Measurements from ENCODE around the gene DDX27. TPM values are rescaled to one million over a fixed set of nuclear protein-coding genes. Genes with fewer than 3 reads are reported as not detected.

DDX27 gene
- total RNA-seq, 2 experiments from 2014 or later, result 38.3 to 38.6 TPM

DNA sequence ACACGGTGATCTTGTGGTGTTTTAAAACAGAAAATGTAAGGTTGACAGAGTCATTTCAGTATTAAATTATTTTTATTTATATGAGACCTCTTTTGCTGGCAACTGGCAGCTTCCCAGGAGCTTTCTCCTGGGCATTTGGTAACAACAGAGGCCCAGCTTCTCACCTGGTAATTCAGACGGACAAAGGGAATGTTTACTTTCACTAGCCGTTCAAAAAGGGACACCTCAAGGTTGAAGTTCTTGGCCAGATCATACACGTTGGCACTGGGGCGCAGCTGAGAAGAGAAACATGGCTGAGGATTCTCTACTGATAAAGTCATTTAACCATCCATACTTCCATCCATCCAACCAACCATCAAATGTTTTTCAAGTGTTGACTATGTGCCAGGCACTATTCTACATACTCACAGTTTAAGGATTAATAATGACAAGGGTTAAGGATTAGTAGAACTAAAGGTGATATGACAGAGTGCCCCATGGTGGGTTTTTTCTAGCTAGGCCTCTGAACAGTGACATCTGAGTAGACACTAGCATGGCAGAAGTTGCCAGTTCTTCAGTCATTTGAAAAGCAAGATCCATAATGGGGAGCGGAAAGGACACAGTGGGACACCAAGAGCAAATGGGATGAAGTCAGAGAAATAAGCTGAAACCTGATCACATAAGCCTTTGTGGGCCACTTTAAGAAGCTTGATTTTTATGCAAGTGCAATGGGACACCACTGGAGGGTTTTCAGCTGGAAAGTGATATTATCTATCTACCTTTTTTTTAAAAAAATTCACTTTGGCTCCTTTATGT, 33.5 kb downstream of the DDX27 start:
- Mint-ChIP-seq H3K36me3 (ENCODE audit: low read depth) (peaks cover 76% of the 10 kb centered on the region), H3K9me3 (ENCODE audit: insufficient read depth) (no peaks in the 10 kb centered on the region), H3K27me3 (ENCODE audit: low read depth) (no peaks in the 10 kb centered on the region), H3K4me3 (no peak overlapping the region), H3K4me1 (ENCODE audit: low read depth) (no peaks in the 10 kb centered on the region), H3K27ac (no peak overlapping the region)
- DNase-seq (no peak), ATAC-seq (no peak)
- ChIA-PET CTCF (interaction anchor here (0.9 to 1.1 kb wide), 4 partner anchors 9 to 120 kb away, joined by 3 to 4 read pairs (median 3); no protein-coding TSS in a partner anchor), POLR2A (interaction anchor here (1.0 to 1.4 kb wide), 3 partner anchors 10 to 53 kb away, joined by 3 to 4 read pairs (median 3); no protein-coding TSS in a partner anchor)

DNA sequence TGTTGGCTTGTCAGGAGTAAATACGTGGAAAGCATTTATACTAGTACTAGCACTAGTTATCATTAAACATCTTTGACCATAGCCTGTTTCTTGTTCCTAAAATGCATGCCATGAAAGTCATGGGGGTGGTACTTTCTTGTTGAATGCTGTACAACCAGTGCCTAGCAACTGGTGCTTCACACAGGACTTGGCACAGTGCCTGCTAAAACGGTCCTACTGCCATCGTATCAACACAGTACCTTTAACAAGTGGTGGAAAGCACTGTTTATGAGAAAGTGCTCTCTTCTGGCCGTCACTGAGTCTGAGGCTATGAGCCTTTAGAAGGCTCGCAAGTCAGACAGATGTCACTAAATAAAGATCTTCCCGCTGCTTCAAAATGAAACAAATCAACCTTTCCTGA, 37.0 kb downstream of the DDX27 start:
- CTCF ChIA-PET, result no interaction called here
- POLR2A ChIA-PET, result no interaction called here
- Mint-ChIP-seq H3K36me3 (ENCODE audit: low read depth) (peaks cover 77% of the 10 kb centered on the region), H3K4me1 (ENCODE audit: low read depth) (no peaks in the 10 kb centered on the region), H3K9me3 (ENCODE audit: insufficient read depth) (no peaks in the 10 kb centered on the region), H3K4me3 (no peak overlapping the region), H3K27me3 (ENCODE audit: low read depth) (no peaks in the 10 kb centered on the region), H3K27ac (no peak overlapping the region)
- ATAC-seq, result no peak
- DNase-seq, result no peak

DNA sequence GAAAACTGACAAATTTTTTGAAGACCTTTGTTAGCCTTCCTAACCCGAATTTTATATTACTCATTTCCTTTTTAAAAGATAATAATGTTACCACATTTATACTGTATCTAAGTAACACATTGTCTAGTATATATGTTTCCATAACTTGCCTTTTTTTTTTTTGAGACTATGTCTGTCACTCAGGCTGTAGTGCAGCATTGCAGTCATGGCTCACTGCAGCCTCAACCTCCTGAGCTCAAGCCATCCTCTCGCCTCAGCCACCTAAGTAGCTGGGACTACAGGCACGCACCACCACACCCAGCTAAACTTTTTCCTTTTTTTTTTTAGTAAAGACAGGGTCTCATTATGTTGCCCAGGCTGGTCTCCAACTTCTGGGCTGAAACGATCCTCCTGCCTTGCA, 40.1 kb downstream of the DDX27 start:
- ATAC-seq, result no peak
- H3K4me1 Mint-ChIP-seq (ENCODE audit: low read depth), result no peaks in the 10 kb centered on the region
- DNase-seq, result no peak
- POLR2A ChIA-PET, result no interaction called here
- H3K36me3 Mint-ChIP-seq (ENCODE audit: low read depth), result peaks cover 75% of the 10 kb centered on the region
- no peak overlapping the region for H3K4me3 Mint-ChIP-seq
- H3K27me3 Mint-ChIP-seq (ENCODE audit: low read depth), result no peaks in the 10 kb centered on the region
- CTCF ChIA-PET, result interaction anchor here (1.0 to 1.5 kb wide), 3 partner anchors 8 to 126 kb away, joined by 3 to 5 read pairs (median 3); no protein-coding TSS in a partner anchor
- H3K9me3 Mint-ChIP-seq (ENCODE audit: insufficient read depth), result no peaks in the 10 kb centered on the region
- H3K27ac Mint-ChIP-seq, result no peak overlapping the region

- Mint-ChIP-seq H3K36me3 (ENCODE audit: low read depth) (peaks cover 76% of the 10 kb centered on the region), H3K27ac (no peak overlapping the region), H3K4me3 (no peak overlapping the region), H3K4me1 (ENCODE audit: low read depth) (peaks cover 2% of the 10 kb centered on the region), H3K9me3 (ENCODE audit: insufficient read depth) (no peaks in the 10 kb centered on the region), H3K27me3 (ENCODE audit: low read depth) (no peaks in the 10 kb centered on the region)
- DNase-seq (no peak), ATAC-seq (no peak)
- ChIA-PET POLR2A (interaction anchor here (1.0 kb wide), 1 partner anchor 11 kb away, joined by 3 read pairs; no protein-coding TSS in a partner anchor), CTCF (interaction anchor here (1.0 kb wide), 1 partner anchor 14 kb away, joined by 5 read pairs; no protein-coding TSS in a partner anchor)
Observed at GRCh38 chr20:49259799-49260198, 40.6 kb downstream of the DDX27 start.

DNA sequence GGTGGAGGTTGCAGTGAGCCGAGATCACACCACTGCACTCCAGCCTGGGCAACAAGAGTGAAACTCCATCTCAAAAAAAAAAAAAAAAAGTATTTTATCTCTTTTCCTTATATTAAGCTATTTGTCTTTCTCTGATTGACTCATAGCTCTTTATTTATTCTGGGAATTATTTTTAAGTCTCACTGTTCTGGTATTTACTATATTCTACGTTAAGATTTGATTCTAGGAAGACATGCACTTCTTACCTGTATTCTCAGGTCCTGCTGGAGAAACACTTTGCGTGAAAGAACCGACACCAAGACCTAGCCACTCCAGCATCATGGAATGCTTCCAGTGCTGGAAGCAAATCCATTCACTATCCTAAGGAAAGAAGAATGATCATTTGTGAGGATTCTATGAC, 41.0 kb downstream of the DDX27 start:
- Mint-ChIP-seq H3K27me3 (ENCODE audit: low read depth) (no peaks in the 10 kb centered on the region), H3K9me3 (ENCODE audit: insufficient read depth) (no peaks in the 10 kb centered on the region), H3K27ac (no peak overlapping the region), H3K4me1 (ENCODE audit: low read depth) (peaks cover 6% of the 10 kb centered on the region), H3K4me3 (no peak overlapping the region), H3K36me3 (ENCODE audit: low read depth) (peaks cover 79% of the 10 kb centered on the region)
- ChIA-PET CTCF (interaction anchor here (1.0 kb wide), 1 partner anchor 14 kb away, joined by 5 read pairs; no protein-coding TSS in a partner anchor), POLR2A (interaction anchor here (1.0 kb wide), 1 partner anchor 10 kb away, joined by 3 read pairs; no protein-coding TSS in a partner anchor)
- DNase-seq, result no peak
- no peak for ATAC-seq

DNA sequence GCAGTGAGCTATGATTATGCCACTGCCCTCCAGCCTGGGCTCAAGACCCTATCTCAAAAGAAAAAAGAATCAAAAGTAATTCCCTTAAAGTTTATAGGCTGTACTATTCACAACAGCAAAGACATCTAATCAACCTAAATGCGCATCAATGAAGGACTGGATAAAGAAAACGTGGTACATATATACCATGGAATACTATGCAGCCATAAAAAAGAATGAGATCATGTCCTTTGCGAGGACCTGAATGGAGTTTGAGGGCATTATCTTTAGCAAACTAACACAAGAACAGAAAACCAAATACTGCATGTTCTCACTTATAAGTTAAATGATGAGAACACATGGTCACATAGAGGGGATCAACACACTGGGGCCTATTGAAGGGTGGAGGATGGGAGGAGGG, 42.0 kb downstream of the DDX27 start:
- Mint-ChIP-seq H3K4me3 (no peak overlapping the region), H3K9me3 (ENCODE audit: insufficient read depth) (no peaks in the 10 kb centered on the region), H3K27me3 (ENCODE audit: low read depth) (no peaks in the 10 kb centered on the region), H3K36me3 (ENCODE audit: low read depth) (peaks cover 76% of the 10 kb centered on the region), H3K4me1 (ENCODE audit: low read depth) (peaks cover 11% of the 10 kb centered on the region), H3K27ac (no peak overlapping the region)
- POLR2A ChIA-PET, result no interaction called here
- DNase-seq (no peak), ATAC-seq (no peak)
- CTCF ChIA-PET, result no interaction called here

DNA sequence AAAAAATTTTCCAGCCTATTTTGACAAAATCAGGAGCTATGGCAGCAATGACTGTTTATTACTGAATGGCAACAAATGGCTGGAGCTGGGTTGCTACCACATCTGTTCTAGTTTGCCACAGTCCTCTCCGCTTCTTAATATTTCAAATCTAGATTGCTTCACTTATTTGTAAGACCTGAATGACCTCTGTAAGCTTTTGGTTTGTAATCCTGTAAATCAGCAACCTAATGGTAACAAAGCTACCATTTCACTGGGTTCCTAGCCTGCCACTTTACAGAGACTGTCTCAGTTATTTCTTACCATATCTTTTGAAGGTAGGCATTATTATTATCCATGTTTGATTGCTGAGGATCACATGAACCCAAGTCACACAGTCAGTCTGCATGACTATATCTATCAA, 43.2 kb downstream of the DDX27 start:
- Mint-ChIP-seq H3K36me3 (ENCODE audit: low read depth) (peaks cover 74% of the 10 kb centered on the region), H3K9me3 (ENCODE audit: insufficient read depth) (no peaks in the 10 kb centered on the region), H3K27ac (no peak overlapping the region), H3K27me3 (ENCODE audit: low read depth) (no peaks in the 10 kb centered on the region), H3K4me3 (no peak overlapping the region), H3K4me1 (ENCODE audit: low read depth) (peaks cover 19% of the 10 kb centered on the region)
- POLR2A ChIA-PET, result interaction anchor here (1.1 kb wide), 1 partner anchor 14 kb away, joined by 5 read pairs; no protein-coding TSS in a partner anchor
- ATAC-seq (no peak), DNase-seq (no peak)
- CTCF ChIA-PET, result interaction anchor here (1.2 to 1.3 kb wide), 2 partner anchors 10 to 19 kb away, joined by 3 read pairs; no protein-coding TSS in a partner anchor

DNA sequence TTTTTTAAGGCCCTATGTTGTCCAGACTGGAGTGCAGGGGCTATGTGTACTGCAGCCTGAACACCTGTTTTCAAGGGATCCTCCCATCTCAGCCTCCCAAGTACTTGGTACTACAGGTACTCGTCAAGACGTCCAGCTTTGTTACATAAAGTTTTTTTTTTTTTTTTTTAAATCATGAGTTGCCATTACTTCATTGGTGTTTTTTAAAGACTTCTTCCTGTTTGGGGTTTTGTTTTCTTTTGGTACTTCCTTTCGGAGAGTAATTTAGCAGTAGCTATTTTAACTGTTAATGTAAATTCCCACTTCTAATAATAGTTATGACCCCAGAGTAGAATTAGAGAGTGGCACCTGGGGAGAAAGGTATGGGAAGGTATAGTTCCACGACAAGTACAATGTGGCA, 48.1 kb downstream of the DDX27 start:
- Mint-ChIP-seq H3K4me1 (ENCODE audit: low read depth) (peaks cover 57% of the 10 kb centered on the region), H3K27ac (peak overlapping the region; percentile 82), H3K9me3 (ENCODE audit: insufficient read depth) (peaks cover 4% of the 10 kb centered on the region), H3K27me3 (ENCODE audit: low read depth) (no peaks in the 10 kb centered on the region), H3K4me3 (peak overlapping the region; percentile 77), H3K36me3 (ENCODE audit: low read depth) (peaks cover 87% of the 10 kb centered on the region)
- CTCF ChIA-PET, result interaction anchor here (0.9 to 2.3 kb wide), 5 partner anchors 9 to 134 kb away, joined by 3 to 6 read pairs (median 5); partner anchors contain the start of gene ZNFX1
- peak; percentile 27 for ATAC-seq
- no peak for DNase-seq
- POLR2A ChIA-PET, result interaction anchor here (0.9 to 1.3 kb wide), 2 partner anchors 9 to 11 kb away, joined by 5 to 7 read pairs; partner anchors contain the start of gene ZNFX1

DNA sequence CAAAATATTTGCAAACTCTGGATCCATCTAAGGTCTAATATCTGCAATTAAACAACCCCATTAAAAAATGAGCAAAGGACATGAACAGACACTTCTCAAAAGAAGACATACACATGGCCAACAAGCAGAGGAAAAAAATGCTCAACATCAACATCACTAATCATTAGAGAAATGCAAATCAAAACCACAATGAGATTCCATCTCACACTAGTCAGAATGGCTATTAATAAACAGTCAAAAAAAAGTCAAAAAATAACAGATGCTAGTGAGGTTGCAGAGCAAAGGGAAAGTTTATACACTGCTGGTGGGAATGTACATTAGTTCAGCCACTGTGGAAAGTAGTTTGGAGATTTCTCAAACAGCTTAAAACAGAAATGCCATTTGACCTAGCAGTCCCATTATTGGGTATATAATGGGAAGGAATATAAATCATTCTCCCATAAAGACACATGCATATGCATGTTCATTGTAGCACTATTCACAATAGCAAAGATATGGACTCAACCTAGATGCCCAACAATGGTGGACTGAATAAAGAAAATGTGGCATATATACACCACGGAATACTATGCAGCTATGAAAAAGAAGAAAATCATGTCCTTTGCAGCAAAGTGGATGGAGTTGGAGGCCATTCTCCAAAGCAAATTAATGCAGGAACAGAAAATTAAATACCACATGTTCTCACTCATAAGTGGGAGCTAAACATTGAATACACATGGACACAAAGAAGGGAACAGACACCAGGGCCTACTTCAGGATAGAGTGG, 49.6 kb downstream of the DDX27 start:
- no peak for ATAC-seq
- no peaks in the 10 kb centered on the region for H3K27me3 Mint-ChIP-seq (ENCODE audit: low read depth)
- CTCF ChIA-PET, result interaction anchor here (0.8 to 1.7 kb wide), 2 partner anchors 9 to 25 kb away, joined by 3 to 5 read pairs; partner anchors contain the start of gene ZNFX1
- POLR2A ChIA-PET, result interaction anchor here (0.6 to 0.9 kb wide), 4 partner anchors 9 to 1744 kb away, joined by 3 to 9 read pairs (median 4); partner anchors contain the start of gene ZNFX1
- H3K4me1 Mint-ChIP-seq (ENCODE audit: low read depth), result peaks cover 68% of the 10 kb centered on the region
- peak overlapping the region; percentile 69 for H3K4me3 Mint-ChIP-seq
- H3K9me3 Mint-ChIP-seq (ENCODE audit: insufficient read depth), result peaks cover 4% of the 10 kb centered on the region
- peak overlapping the region; percentile 43 for H3K27ac Mint-ChIP-seq
- no peak for DNase-seq
- peaks cover 81% of the 10 kb centered on the region for H3K36me3 Mint-ChIP-seq (ENCODE audit: low read depth)

DNA sequence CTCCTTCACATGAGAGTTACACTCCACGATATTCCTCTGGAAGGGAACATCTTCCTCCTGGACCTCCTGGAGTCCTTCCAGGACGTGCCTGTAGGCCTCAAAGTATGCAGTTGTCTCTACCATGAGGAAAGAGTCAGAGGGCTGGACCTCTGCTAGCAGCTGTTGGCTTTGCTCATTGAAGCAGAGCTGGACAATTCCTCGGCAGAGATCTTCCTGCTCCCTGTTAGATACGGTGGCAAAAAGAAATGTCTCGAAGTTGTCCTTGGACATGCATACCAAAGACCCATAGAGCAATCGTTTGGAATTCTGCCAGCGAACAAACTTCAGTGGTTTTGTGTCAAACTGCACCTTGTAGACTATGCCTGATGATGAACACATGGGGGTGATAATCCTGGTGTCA, 51.0 kb downstream of the DDX27 start:
- Mint-ChIP-seq H3K27me3 (ENCODE audit: low read depth) (no peaks in the 10 kb centered on the region), H3K4me3 (peak overlapping the region; percentile 69), H3K4me1 (ENCODE audit: low read depth) (peaks cover 67% of the 10 kb centered on the region), H3K9me3 (ENCODE audit: insufficient read depth) (peaks cover 4% of the 10 kb centered on the region), H3K27ac (no peak overlapping the region), H3K36me3 (ENCODE audit: low read depth) (peaks cover 74% of the 10 kb centered on the region)
- ChIA-PET CTCF (interaction anchor here (1.9 kb wide), 1 partner anchor 53 kb away, joined by 10 read pairs; no protein-coding TSS in a partner anchor), POLR2A (interaction anchor here (0.6 to 1.4 kb wide), 3 partner anchors 10 to 13 kb away, joined by 3 to 4 read pairs (median 4); no protein-coding TSS in a partner anchor)
- ATAC-seq, result no peak
- no peak for DNase-seq

- peak overlapping the region; percentile 69 for H3K4me3 Mint-ChIP-seq
- DNase-seq (no peak), ATAC-seq (peak; percentile 14)
- peaks cover 4% of the 10 kb centered on the region for H3K9me3 Mint-ChIP-seq (ENCODE audit: insufficient read depth)
- H3K36me3 Mint-ChIP-seq (ENCODE audit: low read depth), result peaks cover 76% of the 10 kb centered on the region
- ChIA-PET CTCF (interaction anchor here (1.9 kb wide), 1 partner anchor 54 kb away, joined by 10 read pairs; no protein-coding TSS in a partner anchor), POLR2A (interaction anchor here (0.6 to 1.4 kb wide), 3 partner anchors 9 to 12 kb away, joined by 3 to 4 read pairs (median 4); no protein-coding TSS in a partner anchor)
- H3K27me3 Mint-ChIP-seq (ENCODE audit: low read depth), result no peaks in the 10 kb centered on the region
- H3K27ac Mint-ChIP-seq, result no peak overlapping the region
- peaks cover 70% of the 10 kb centered on the region for H3K4me1 Mint-ChIP-seq (ENCODE audit: low read depth)
Observed at GRCh38 chr20:49270736-49271135, 51.5 kb downstream of the DDX27 start.

Measured in activated CD8-positive, alpha-beta T cell treated with anti-CD3 and anti-CD28 coated beads, Interleukin-2, amount 10 ng/mL, durations not matched to agents 7 days and 5 days (primary cell).